Ovary (tissue), 3 donors: ENCODE measurements around the gene TRIM33.

ENCODE experiments used
- POLR2A ChIP-seq: fragments of 450-650 bp; IDR thresholded peaks from one replicate; pipeline ENCODE4 v1.6.1; 2017; ENCODE audit warnings: antibody characterized with exemption, mild to moderate bottlenecking, moderate library complexity
- TF ChIP-seq, protein P1 (sequence below), 3 donors: fragments of 450-650 bp in 2 of 3; fragments of 200-600 bp in 1 of 3; IDR thresholded peaks; one replicate each; pipeline versions ENCODE4 v1.5.1 to v1.8.0; 2016 to 2022; ENCODE audit warnings: antibody characterized with exemption in 3 of 3, mild to moderate bottlenecking in 1 of 3
- donor health status: DM: no; HTN: no; CAD: no.

DNA sequence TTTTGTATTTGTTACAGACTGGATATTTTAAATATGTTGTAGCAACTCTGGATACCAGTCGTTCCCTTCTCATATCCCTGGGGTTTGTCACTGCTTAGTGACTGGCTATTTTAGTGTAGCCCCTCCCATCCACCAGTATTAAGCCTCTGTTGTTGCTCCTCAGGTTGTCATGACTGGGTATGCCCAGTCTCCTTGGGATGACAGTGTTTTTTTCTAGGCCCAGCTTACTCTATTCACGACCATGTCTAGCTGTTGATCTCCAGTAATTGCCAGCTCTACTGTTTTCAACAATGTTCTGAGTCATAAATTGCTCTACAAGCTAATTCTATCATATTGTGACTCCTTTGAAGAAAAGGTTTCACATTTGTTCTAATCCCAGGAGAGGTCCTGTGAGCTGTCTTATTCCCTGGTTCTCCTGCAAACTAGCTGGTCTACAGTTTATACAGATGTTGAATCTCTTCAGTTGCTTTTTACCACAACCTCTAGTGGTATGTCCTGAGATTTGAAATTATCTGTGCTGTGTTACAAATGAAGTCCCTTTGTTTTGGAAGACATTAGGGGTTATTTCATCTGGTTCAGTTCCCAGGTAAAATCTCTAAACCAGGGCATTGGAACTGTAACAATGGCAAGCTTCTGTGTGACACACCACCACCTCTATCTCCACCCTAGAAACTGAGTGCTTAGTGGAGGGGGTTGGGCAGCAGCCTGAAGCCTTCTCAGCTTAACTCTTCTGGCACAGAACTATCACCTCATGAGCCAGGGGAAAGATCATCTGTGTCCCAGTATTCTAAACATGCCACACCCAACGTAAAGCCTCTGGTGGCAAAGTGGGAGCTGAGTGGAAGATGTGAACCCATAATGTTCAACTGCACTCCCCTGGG is 124.6 kb downstream of the TRIM33 start:
- TF ChIP-seq, protein P1, sequence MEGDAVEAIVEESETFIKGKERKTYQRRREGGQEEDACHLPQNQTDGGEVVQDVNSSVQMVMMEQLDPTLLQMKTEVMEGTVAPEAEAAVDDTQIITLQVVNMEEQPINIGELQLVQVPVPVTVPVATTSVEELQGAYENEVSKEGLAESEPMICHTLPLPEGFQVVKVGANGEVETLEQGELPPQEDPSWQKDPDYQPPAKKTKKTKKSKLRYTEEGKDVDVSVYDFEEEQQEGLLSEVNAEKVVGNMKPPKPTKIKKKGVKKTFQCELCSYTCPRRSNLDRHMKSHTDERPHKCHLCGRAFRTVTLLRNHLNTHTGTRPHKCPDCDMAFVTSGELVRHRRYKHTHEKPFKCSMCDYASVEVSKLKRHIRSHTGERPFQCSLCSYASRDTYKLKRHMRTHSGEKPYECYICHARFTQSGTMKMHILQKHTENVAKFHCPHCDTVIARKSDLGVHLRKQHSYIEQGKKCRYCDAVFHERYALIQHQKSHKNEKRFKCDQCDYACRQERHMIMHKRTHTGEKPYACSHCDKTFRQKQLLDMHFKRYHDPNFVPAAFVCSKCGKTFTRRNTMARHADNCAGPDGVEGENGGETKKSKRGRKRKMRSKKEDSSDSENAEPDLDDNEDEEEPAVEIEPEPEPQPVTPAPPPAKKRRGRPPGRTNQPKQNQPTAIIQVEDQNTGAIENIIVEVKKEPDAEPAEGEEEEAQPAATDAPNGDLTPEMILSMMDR (IDR thresholded peaks at IDR 0.05) = no peak
- no peak for TF ChIP-seq POLR2A
